ENCODE measurements around the gene PRRT3.

Gene PRRT3
- 4.7 to 14.7 (median 10.7) reads per million in 9 experiments for total RNA-seq

DNA sequence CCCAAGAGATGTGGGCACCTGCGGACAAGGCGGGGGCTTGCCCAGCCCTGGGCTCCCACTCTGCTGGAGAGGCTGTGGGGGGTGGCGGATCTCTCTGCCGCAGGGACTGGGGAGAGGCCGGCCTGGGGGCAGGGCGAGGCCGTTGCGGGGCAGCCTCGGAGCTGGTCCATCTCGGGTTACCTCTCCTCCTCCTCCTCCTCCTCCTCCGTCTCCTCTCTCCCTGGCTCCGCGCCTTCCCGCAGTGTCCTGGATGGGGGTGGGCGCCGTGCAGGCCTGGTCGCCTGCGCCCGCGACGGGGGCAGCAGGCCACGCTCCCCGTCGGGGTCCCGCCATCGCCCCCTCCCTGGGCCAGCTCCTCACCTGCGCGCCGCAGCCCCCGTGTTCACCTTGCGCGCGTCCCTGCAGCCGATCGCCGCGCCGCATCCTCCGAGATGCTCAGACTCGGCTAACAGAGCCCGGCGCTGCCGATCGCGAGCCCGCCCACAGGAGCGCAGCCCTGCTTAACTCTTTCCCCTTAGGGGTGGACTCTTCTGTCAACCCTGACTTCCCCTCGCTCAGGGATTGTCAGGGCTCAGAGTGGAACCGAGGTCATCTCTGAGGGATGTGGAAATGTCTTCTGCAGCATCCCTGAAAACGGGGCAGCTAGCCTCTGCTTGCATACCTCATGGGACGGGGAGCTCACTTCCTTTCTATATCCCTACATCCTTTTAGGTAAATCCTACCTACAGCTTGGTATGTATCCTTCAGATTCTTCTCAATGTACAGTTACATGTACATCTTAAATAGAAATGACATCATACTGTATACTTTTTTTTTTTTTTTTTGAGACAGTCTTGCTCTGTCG is at the start of gene PRRT3:
PRRT3 (minus strand) TSS at position 447 of the 844 bp plus-strand sequence. CDS start 2,293 bp downstream, outside the sequence.
- no peaks in the 10 kb centered on the region for H3K9me3 Mint-ChIP-seq
- peak within 1 kb of the TSS; percentile 87 to 88 for H3K4me3 Mint-ChIP-seq
- peaks cover 11% of the 10 kb centered on the region for H3K36me3 Mint-ChIP-seq (ENCODE audit: insufficient read depth)
- DNase-seq (peak; percentile 42 to 57 (median 49)), ATAC-seq (replicated peaks) (peak; percentile 95)
- H3K27me3 Mint-ChIP-seq, result no peaks in the 10 kb centered on the region
- peak within 1 kb of the TSS; percentile 67 to 73 for H3K27ac Mint-ChIP-seq
- H3K4me1 Mint-ChIP-seq (ENCODE audit: low read depth in 2 of 2), result peaks cover 12 to 16% of the 10 kb centered on the region in 2 donors

DNA sequence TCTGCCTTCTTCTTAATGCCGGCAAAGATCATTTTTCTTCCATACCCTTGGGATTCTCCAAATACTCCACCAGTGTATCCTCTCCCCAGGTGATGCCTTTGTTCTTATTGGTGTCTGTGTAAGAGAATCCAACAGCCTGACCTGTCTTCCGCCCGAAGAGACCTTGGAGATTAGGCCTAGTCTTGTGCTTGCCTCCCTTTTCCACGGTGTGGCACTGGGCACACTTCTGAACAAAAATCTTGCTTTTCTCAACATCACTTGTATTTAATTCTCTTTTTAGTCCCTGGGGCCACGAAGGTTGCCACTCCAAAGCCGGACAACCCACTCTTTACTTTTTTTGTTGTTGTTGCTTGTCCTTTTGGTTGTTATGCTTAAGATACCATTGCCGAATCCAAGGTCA is 48.5 kb upstream of the PRRT3 start:
- Mint-ChIP-seq H3K36me3 (ENCODE audit: insufficient read depth) (peaks cover 3% of the 10 kb centered on the region), H3K4me1 (ENCODE audit: low read depth in 2 of 2) (peaks cover 0 to under 1% of the 10 kb centered on the region in 2 donors), H3K9me3 (no peaks in the 10 kb centered on the region), H3K4me3 (no peak overlapping the region), H3K27ac (no peak overlapping the region), H3K27me3 (no peaks in the 10 kb centered on the region)
- no peak for ATAC-seq (replicated peaks)
- DNase-seq, result no peak

DNA sequence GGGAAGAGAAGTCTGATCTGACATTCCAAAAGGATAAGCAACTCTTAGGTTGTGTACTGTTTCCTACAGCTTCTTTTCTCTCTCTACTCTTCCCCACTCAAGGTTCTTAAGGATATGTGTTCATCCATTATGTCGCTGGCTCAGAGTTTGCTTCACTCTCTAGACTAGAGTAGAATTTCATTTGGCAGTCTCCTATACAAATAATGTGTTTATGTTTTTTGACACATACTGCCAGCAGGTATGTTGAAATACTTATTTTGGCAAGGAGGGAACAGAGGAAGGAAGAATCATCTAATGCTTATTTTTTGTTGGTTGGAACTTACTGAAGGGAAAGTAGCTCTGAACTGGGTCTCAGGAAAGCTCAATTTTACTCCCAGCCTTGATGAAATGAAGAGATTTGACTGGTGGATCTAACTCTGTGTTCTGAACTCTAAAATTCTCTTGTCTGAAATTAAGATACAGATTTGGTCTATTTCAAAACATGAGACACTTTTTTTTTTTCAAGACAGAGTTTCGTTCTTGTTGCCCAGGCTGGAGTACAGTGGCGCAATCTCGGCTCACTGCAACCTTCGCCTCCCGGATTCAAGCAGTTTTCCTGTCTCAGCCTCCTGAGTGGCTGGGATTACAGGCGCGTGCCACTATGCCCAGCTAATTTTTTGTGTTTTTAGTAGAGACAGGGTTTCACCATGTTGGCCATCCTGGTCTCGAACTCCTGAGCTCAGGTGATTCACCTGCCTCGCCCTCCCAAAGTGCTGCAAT is 42.1 kb upstream of the PRRT3 start:
- Mint-ChIP-seq H3K4me1 (ENCODE audit: low read depth in 2 of 2) (no peaks in the 10 kb centered on the region), H3K27me3 (no peaks in the 10 kb centered on the region), H3K9me3 (no peaks in the 10 kb centered on the region), H3K27ac (peak overlapping the region in 1 of 2 donors; percentile 55), H3K36me3 (ENCODE audit: insufficient read depth) (peaks cover 5% of the 10 kb centered on the region), H3K4me3 (no peak overlapping the region)
- ATAC-seq (replicated peaks) (no peak), DNase-seq (no peak)

GRCh38 chr3:9986230-9986725 is 34.1 kb upstream of the PRRT3 start:
- peaks cover 36% of the 10 kb centered on the region for H3K36me3 Mint-ChIP-seq (ENCODE audit: insufficient read depth)
- ATAC-seq (replicated peaks) (peak; percentile 53), DNase-seq (no peak)
- H3K9me3 Mint-ChIP-seq, result no peaks in the 10 kb centered on the region
- peak overlapping the region; percentile 98 to 99 for H3K4me3 Mint-ChIP-seq
- H3K4me1 Mint-ChIP-seq (ENCODE audit: low read depth in 2 of 2), result peaks cover 9 to 22% of the 10 kb centered on the region in 2 donors
- H3K27me3 Mint-ChIP-seq, result no peaks in the 10 kb centered on the region
- peak overlapping the region; percentile 99 to 100 for H3K27ac Mint-ChIP-seq

GRCh38 chr3:9980251-9980650 is 28.0 kb upstream of the PRRT3 start:
- H3K27ac Mint-ChIP-seq, result peak overlapping the region in 1 of 2 donors; percentile 22
- DNase-seq (no peak), ATAC-seq (replicated peaks) (no peak)
- peaks cover 8 to 29% of the 10 kb centered on the region in 2 donors for H3K4me1 Mint-ChIP-seq (ENCODE audit: low read depth in 2 of 2)
- no peaks in the 10 kb centered on the region for H3K27me3 Mint-ChIP-seq
- H3K9me3 Mint-ChIP-seq, result no peaks in the 10 kb centered on the region
- H3K36me3 Mint-ChIP-seq (ENCODE audit: insufficient read depth), result peaks cover 68% of the 10 kb centered on the region
- no peak overlapping the region for H3K4me3 Mint-ChIP-seq

DNA sequence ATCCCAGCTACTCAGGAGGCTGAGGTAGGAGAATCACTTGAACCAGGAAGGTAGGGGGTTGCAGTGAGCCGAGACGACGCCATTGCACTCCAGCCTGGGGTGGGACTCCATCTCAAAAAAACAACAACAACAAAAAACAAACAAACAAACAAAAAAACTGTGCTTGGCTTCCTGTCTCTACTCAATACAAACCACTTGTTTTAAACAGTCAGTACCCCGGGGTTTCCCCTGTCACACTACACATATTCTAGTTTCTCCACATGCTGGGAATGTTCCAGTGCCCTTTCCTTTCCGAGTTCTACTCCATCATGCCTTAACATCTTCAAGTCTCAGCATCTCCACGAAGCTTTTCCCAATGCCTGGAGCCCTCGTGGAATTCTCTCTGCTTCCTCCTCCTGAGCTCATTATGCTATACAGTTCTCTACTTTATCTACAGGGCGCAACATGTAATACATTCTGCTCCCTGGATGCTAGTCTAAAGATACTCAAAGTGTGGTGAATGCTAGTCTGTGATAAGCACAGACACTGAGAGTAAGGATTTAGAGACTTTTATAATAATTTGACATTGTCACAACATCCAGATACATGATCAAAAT is 26.6 kb upstream of the PRRT3 start:
- DNase-seq (no peak), ATAC-seq (replicated peaks) (no peak)
- H3K4me3 Mint-ChIP-seq, result no peak overlapping the region
- no peaks in the 10 kb centered on the region for H3K9me3 Mint-ChIP-seq
- H3K27me3 Mint-ChIP-seq, result no peaks in the 10 kb centered on the region
- peaks cover 79% of the 10 kb centered on the region for H3K36me3 Mint-ChIP-seq (ENCODE audit: insufficient read depth)
- peaks cover 8 to 21% of the 10 kb centered on the region in 2 donors for H3K4me1 Mint-ChIP-seq (ENCODE audit: low read depth in 2 of 2)
- H3K27ac Mint-ChIP-seq, result peak overlapping the region; percentile 6 to 63

GRCh38 chr3:9976721-9977709 is 24.8 kb upstream of the PRRT3 start:
- Mint-ChIP-seq H3K4me3 (no peak overlapping the region), H3K36me3 (ENCODE audit: insufficient read depth) (peaks cover 90% of the 10 kb centered on the region), H3K4me1 (ENCODE audit: low read depth in 2 of 2) (peaks cover 8 to 15% of the 10 kb centered on the region in 2 donors), H3K27ac (no peak overlapping the region), H3K9me3 (no peaks in the 10 kb centered on the region), H3K27me3 (no peaks in the 10 kb centered on the region)
- DNase-seq (no peak), ATAC-seq (replicated peaks) (no peak)

DNA sequence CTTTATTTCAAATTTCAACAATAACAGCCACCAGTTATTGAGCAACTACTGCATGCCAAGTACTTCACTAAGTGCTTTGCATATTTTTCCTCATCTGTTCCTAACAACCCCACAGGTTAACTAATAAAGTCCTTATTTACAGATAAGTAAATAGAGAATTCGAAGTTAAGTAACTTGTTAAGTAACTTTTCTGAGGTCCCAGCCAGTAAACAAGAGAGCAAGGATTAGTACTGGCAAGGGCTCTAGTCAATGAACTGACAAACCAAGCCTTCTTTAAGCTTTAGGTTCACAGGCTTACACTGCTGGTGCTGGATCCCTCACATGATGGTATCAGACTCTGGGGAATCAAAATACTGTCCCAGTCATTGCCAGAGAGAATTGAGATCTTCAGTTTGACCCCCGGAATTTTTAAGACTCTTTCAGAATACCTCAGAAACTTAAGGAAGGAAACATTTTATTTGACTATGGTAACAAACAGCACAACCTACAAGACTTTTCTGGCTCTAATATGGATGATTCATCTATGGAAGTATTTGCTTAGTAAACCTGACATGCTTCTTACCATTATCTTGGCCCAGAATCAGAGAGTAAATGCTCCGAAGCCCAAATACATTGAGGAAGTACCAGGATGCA is 17.9 kb upstream of the PRRT3 start:
- no peaks in the 10 kb centered on the region for H3K27me3 Mint-ChIP-seq
- no peak overlapping the region for H3K27ac Mint-ChIP-seq
- no peak overlapping the region for H3K4me3 Mint-ChIP-seq
- H3K36me3 Mint-ChIP-seq (ENCODE audit: insufficient read depth), result peaks cover 89% of the 10 kb centered on the region
- H3K4me1 Mint-ChIP-seq (ENCODE audit: low read depth in 2 of 2), result no peaks in the 10 kb centered on the region
- no peak for ATAC-seq (replicated peaks)
- H3K9me3 Mint-ChIP-seq, result no peaks in the 10 kb centered on the region
- no peak for DNase-seq

DNA sequence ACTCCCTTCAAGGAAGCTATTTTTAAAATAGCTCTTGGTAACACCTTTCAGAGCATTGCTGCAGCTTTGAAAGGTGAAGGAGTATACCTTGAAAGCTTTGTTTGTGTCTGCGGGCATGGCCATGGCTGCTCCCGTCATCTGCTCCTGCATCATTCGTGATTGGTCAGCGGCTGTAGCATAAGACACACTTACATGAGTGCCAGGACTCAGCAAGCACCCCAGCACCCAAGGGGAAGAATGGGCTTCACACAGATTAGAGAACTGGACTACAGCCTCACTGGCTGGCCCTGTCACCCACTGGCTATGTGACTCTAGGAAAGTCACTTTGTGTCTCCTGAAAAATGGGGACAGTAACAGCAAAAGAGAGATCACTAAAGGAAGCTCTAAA is 17.4 kb upstream of the PRRT3 start:
- no peaks in the 10 kb centered on the region for H3K9me3 Mint-ChIP-seq
- no peaks in the 10 kb centered on the region for H3K4me1 Mint-ChIP-seq (ENCODE audit: low read depth in 2 of 2)
- H3K27me3 Mint-ChIP-seq, result no peaks in the 10 kb centered on the region
- H3K4me3 Mint-ChIP-seq, result no peak overlapping the region
- ATAC-seq (replicated peaks) (no peak), DNase-seq (no peak)
- no peak overlapping the region for H3K27ac Mint-ChIP-seq
- peaks cover 87% of the 10 kb centered on the region for H3K36me3 Mint-ChIP-seq (ENCODE audit: insufficient read depth)

- Mint-ChIP-seq H3K4me3 (no peak overlapping the region), H3K4me1 (ENCODE audit: low read depth in 2 of 2) (no peaks in the 10 kb centered on the region), H3K36me3 (ENCODE audit: insufficient read depth) (peaks cover 65% of the 10 kb centered on the region), H3K27ac (no peak overlapping the region), H3K9me3 (no peaks in the 10 kb centered on the region), H3K27me3 (no peaks in the 10 kb centered on the region)
- DNase-seq, result no peak
- ATAC-seq (replicated peaks), result no peak
These were observed 14.6 kb upstream of the PRRT3 start for GRCh38 chr3:9966841-9967240.

DNA sequence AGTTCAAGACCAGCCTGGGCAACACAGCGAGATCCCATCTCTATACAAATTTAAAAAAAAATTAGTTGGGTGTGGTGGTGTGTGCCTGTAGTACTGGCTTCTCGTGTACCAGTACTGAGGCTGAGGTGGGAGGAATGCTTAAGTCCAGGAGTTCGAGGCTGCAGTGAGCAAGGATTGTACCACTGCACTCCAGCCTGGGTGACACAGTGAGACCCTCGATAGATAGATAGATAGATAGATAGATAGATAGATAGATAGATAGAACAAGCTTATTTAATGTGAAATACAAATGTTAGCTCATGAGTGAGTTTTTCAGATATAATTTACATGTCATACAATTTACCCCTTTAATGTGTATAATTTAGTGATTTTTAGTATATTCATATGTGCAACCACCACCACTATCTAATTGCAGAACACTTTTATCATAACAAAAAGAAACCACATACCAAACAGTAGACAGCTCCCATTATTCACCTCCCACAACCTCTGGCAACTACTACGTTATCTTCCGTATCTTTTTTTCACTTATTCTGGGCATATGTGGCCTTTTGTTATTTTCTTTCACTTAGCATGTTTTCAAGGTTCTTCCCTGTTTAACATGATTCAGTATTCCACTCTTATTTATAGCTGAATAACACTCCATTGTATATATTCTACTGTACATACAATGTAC is 13.1 kb upstream of the PRRT3 start:
- H3K36me3 Mint-ChIP-seq (ENCODE audit: insufficient read depth), result peaks cover 63% of the 10 kb centered on the region
- ATAC-seq (replicated peaks) (no peak), DNase-seq (no peak)
- H3K27ac Mint-ChIP-seq, result no peak overlapping the region
- no peaks in the 10 kb centered on the region for H3K27me3 Mint-ChIP-seq
- H3K4me3 Mint-ChIP-seq, result no peak overlapping the region
- no peaks in the 10 kb centered on the region for H3K9me3 Mint-ChIP-seq
- no peaks in the 10 kb centered on the region for H3K4me1 Mint-ChIP-seq (ENCODE audit: low read depth in 2 of 2)

DNA sequence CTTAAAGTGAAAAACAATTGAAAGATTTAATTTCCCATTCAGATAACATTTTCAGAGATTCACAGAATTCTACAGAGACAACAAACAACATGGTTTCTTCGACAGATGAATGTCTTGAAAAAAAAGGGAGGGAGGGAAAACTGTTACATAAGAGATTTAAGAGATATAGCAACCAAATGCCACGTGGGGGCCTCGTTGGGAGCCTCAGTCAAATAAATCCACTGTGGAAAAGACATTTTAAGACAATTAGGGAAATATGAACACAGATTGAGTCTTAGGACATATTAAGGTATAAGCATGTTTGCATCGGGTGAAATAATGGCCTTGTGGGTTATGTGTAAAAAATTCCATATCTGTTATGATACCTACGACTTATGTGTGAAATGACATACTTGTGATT is 5.0 kb upstream of the PRRT3 start:
- H3K36me3 Mint-ChIP-seq (ENCODE audit: insufficient read depth), result peaks cover 29% of the 10 kb centered on the region
- no peaks in the 10 kb centered on the region for H3K27me3 Mint-ChIP-seq
- H3K27ac Mint-ChIP-seq, result no peak overlapping the region
- ATAC-seq (replicated peaks) (no peak), DNase-seq (no peak)
- no peaks in the 10 kb centered on the region for H3K9me3 Mint-ChIP-seq
- no peak overlapping the region for H3K4me3 Mint-ChIP-seq
- peaks cover 2 to 4% of the 10 kb centered on the region in 2 donors for H3K4me1 Mint-ChIP-seq (ENCODE audit: low read depth in 2 of 2)
